Pancreas (tissue), 10 donors: Measurements from ENCODE around the gene LEPR. TPM values are rescaled to one million over a fixed set of nuclear protein-coding genes. Genes with fewer than 3 reads are reported as not detected.

Experiments
- ATAC-seq, 4 donors: fragments of 200-7000 bp; cut with Tn5 transposase; one replicate each; pipeline versions ENCODE4 v1.8.0 to v1.9.1; 2020; ENCODE audit warnings: mild to moderate bottlenecking in 4 of 4, moderate library complexity in 4 of 4
- DNase-seq, 6 donors: peaks; one replicate each; pipeline ENCODE4 v3.0.0-alpha.2; 2020
- FAIRE-seq: peaks from 2 replicates; lab custom pipeline; 2012; peaks lifted over from hg19 to GRCh38; lab: Jason Lieb, UNC
- H3K27ac ChIP-seq, 4 donors: fragments of 200-600 bp; sonication (generic); 1 replicate in 3 of 4; 2 replicates in 1 of 4; pipeline versions ENCODE4 v1.5.0 to v1.8.0; 2020
- H3K27me3 ChIP-seq, 4 donors: fragments of 200-600 bp; one replicate each; pipeline ENCODE4 v1.8.0; 2021
- H3K36me3 ChIP-seq, 3 donors: fragments of 200-600 bp; sonication (generic) in 1 of 3; one replicate each; pipeline versions ENCODE4 v1.5.0 to v1.8.0; 2020 to 2021
- H3K4me1 ChIP-seq, 3 donors: fragments of 200-600 bp; one replicate each; pipeline ENCODE4 v1.8.0; 2021
- H3K4me3 ChIP-seq, 4 donors: fragments of 200-600 bp; sonication (generic) in 2 of 4; one replicate each; pipeline versions ENCODE4 v1.5.0 to v1.8.0; 2020 to 2021
- H3K9me3 ChIP-seq, 4 donors: fragments of 200-600 bp; one replicate each; pipeline ENCODE4 v1.8.0; 2021
- WGBS, 2 donors: extraction: QIAGEN DNeasy Blood & Tissue Kit; methylation state at CpG; one replicate each; pipeline ENCODE4 v1.1.7; 2013; 5-methylcytosine and 5-hydroxymethylcytosine counted together
- intact Hi-C, 3 donors: fragments of 100-400 bp; cut with DNase I; formaldehyde crosslinking; loops; one replicate each; pipeline versions ENCODE4 v1.11.1 to v1.14.2; 2022
- polyA plus RNA-seq, 2 donors: library from polyadenylated mRNA; stranded (reverse); fragments of 200-250 nt; gene quantifications; one replicate each; pipeline ENCODE4 v1.2.3, GENCODE V29; 2013
- total RNA-seq, 6 donors: library from RNA; stranded (reverse); fragmentation: NEBNext Ultra II Directional in 4 of 6; extraction: Animal tissue kit (Norgen Biotek cat#: 25700) in 4 of 6; gene quantifications; one replicate each; pipeline versions ENCODE4 v1.2.1 to v1.2.4, GENCODE V29; 2021 to 2023
- TF ChIP-seq, protein P1 (sequence below), 4 donors: fragments of 200-600 bp; sonication (generic) in 3 of 4; IDR thresholded peaks; one replicate each; pipeline versions ENCODE4 v1.5.0 to v1.8.0; 2021; ENCODE audit warnings: antibody characterized with exemption in 4 of 4
- donor health status: healthy with polysubstance abuse.
- donor health status: DM: no; HTN: no; CAD: no; lungs with moderate emphysema.
- donor health status: DM: no; HTN: no; CAD: no.
- donor health status: control.
- donor health status: control.
- donor health status: Bipolar disorder and iron deficiency.
- donor health status: DM: yes; HTN: yes; CAD: no.
- donor health status: DM: no; HTN: no; CAD: no.
- donor health status: DM: no; HTN: no; CAD: no.
- donor health status: DM: yes; HTN: yes; CAD: no.

The LEPR gene
- total and polyA plus RNA-seq, 8 donors, result 0.95 to 5.1 (median 2.6) TPM

DNA sequence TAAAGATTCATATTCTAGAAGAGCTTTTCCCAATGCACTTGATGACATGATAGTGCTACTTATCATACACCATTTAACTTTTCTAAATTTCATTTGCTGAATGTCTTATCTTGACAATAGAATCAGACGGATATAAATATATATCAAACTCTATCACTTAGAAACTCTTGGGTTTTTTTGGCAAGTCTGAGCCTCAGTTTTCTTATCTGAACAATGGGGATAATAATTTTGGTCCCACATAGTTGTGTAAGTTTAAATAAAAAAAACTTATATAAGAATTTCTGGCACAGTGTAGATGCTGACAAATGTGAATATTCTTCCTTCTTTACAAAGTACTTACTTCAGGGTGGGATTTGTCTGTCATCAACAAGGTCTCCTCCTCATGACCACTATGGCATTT, 21.5 kb upstream of the LEPR start:
- DNase-seq, result no peak
- FAIRE-seq, result no peak
- Histone ChIP-seq H3K27ac (no peak overlapping the region), H3K36me3 (no peaks in the 10 kb centered on the region), H3K9me3 (no peaks in the 10 kb centered on the region), H3K27me3 (no peaks in the 10 kb centered on the region), H3K4me3 (no peak overlapping the region), H3K4me1 (no peaks in the 10 kb centered on the region)
- intact Hi-C loops, result no loop called here
- TF ChIP-seq, protein P1, sequence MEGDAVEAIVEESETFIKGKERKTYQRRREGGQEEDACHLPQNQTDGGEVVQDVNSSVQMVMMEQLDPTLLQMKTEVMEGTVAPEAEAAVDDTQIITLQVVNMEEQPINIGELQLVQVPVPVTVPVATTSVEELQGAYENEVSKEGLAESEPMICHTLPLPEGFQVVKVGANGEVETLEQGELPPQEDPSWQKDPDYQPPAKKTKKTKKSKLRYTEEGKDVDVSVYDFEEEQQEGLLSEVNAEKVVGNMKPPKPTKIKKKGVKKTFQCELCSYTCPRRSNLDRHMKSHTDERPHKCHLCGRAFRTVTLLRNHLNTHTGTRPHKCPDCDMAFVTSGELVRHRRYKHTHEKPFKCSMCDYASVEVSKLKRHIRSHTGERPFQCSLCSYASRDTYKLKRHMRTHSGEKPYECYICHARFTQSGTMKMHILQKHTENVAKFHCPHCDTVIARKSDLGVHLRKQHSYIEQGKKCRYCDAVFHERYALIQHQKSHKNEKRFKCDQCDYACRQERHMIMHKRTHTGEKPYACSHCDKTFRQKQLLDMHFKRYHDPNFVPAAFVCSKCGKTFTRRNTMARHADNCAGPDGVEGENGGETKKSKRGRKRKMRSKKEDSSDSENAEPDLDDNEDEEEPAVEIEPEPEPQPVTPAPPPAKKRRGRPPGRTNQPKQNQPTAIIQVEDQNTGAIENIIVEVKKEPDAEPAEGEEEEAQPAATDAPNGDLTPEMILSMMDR (IDR thresholded peaks at IDR 0.05), result no peak
- ATAC-seq, result no peak
- 84 to 89% methylated on average over 1 of the region's 1 CpG for WGBS, 2 donors

DNA sequence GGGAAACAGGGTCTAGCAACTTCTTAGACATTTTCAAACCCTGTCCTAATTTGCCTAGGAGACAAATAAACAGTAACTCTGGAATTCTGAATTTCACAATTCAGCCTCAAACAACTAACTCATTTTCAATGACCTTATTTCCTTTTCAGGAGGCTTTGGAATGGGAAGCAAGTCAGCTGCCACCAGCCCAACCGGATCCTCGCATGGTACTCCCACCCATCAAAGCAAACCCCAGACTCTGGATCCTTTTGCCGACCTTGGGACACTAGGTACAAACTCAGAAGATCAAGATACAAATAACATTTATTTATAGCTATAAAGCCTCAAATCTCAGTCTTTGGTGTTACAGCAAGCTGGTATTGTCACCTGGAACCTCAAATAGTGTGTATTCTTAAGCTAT, 18.9 kb upstream of the LEPR start:
- 76 to 81% methylated on average over 3 of the region's 3 CpGs for WGBS, 2 donors
- Histone ChIP-seq H3K9me3 (no peaks in the 10 kb centered on the region), H3K4me3 (no peak overlapping the region), H3K27ac (no peak overlapping the region), H3K27me3 (no peaks in the 10 kb centered on the region), H3K4me1 (no peaks in the 10 kb centered on the region), H3K36me3 (no peaks in the 10 kb centered on the region)
- FAIRE-seq (no peak), ATAC-seq (no peak), DNase-seq (no peak)
- intact Hi-C loops, result no loop called here
- TF ChIP-seq, protein P1 (IDR thresholded peaks at IDR 0.05), result no peak

DNA sequence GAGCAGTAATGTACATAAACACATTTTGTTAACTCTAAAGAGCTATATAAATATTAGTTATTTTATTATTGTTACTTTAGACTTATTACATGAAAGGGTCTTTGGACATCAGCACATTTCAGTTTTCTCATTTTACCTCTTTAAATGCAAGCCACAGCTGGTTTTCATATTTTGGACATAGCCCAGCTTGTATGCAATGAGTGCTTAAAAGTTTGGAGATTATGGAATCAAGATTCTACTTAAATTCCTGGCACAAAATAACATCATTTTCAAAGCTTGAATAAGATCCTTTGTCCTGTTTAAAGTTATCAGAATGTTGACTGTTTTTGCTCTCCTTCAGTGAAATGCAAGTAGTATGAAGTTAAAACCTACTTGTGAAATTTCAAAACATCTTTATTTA, 15.5 kb upstream of the LEPR start:
- Histone ChIP-seq H3K4me3 (no peak overlapping the region), H3K27ac (no peak overlapping the region), H3K36me3 (no peaks in the 10 kb centered on the region), H3K4me1 (no peaks in the 10 kb centered on the region), H3K9me3 (no peaks in the 10 kb centered on the region), H3K27me3 (no peaks in the 10 kb centered on the region)
- DNase-seq (no peak), FAIRE-seq (no peak), ATAC-seq (no peak)
- intact Hi-C loops, result no loop called here
- TF ChIP-seq, protein P1 (IDR thresholded peaks at IDR 0.05), result no peak

DNA sequence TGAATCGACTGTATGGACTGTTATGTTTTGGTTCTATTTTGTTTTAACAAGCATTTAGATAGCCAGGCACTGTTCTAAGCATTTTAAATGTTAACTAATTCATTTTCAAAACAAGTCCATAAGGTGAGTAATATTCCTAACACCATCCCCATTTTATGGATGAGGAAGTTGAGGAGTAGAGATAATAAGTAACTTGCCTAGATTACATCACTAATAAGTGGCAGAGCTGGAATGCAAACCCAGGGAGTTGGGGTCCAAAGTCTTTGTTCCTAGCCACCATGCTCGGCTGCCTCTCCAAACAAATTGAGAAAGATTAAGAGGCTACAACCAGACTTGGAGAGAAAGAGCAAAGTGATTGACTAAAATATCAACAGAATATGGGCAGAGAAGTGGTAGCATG, 12.6 kb upstream of the LEPR start:
- DNase-seq (no peak), FAIRE-seq (no peak), ATAC-seq (no peak)
- Histone ChIP-seq H3K36me3 (no peaks in the 10 kb centered on the region), H3K27ac (no peak overlapping the region), H3K27me3 (no peaks in the 10 kb centered on the region), H3K4me3 (no peak overlapping the region), H3K4me1 (no peaks in the 10 kb centered on the region), H3K9me3 (no peaks in the 10 kb centered on the region)
- TF ChIP-seq, protein P1 (IDR thresholded peaks at IDR 0.05), result no peak
- 76 to 82% methylated on average over 2 of the region's 2 CpGs for WGBS, 2 donors
- intact Hi-C loops, result no loop called here

DNA sequence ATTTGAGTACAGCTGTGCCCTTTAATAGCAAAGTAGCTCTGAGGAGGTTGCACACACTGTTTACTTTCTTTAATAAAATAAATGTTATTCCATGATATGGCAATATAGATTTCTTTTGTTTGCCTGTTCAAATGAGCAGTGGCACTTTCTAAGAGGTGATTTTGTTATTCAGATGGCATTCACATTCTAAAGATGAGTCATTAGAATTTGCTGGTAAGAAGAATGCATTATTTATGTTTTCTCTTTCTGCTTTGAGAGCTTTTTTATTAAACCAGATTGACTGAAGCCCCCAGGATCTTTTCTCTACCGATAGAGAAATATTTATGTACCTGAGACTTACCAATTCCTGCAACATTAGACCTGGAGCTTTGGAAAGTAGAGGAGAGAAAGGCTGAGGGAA, 11.2 kb upstream of the LEPR start:
- WGBS, 2 donors, result 64 to 65% methylated on average over 1 of the region's 1 CpG
- no peak for FAIRE-seq

More for the DNA sequence above, 11.2 kb upstream of the LEPR start:
- Histone ChIP-seq H3K27ac (no peak overlapping the region), H3K36me3 (no peaks in the 10 kb centered on the region), H3K4me3 (no peak overlapping the region), H3K4me1 (no peaks in the 10 kb centered on the region), H3K27me3 (no peaks in the 10 kb centered on the region), H3K9me3 (no peaks in the 10 kb centered on the region)
- DNase-seq (no peak), ATAC-seq (no peak)
- intact Hi-C loops, result no loop called here
- TF ChIP-seq, protein P1 (IDR thresholded peaks at IDR 0.05), result no peak
